ENCODE data around the gene IL16.

DNA sequence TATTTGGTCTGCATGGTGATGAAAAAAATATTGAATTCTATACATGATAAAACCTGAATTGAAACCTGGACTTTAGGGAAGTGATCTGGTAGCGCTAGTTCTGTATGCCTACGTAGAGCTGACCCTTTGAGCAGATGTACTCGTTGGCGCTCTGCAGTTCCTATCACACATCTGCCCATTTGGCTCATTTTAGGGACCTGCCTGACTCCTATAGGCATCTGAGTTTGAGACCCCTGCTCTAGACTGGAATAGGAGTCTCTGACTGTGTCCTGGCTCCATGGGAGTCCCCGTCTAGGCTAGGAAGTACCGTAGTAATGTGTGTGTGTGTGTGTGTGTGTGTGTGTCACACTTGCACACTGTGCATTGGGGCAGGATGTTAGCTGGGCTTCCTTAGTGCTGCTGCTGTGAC is 106.0 kb downstream of the IL16 start:
- TF ChIP-seq, protein P1, sequence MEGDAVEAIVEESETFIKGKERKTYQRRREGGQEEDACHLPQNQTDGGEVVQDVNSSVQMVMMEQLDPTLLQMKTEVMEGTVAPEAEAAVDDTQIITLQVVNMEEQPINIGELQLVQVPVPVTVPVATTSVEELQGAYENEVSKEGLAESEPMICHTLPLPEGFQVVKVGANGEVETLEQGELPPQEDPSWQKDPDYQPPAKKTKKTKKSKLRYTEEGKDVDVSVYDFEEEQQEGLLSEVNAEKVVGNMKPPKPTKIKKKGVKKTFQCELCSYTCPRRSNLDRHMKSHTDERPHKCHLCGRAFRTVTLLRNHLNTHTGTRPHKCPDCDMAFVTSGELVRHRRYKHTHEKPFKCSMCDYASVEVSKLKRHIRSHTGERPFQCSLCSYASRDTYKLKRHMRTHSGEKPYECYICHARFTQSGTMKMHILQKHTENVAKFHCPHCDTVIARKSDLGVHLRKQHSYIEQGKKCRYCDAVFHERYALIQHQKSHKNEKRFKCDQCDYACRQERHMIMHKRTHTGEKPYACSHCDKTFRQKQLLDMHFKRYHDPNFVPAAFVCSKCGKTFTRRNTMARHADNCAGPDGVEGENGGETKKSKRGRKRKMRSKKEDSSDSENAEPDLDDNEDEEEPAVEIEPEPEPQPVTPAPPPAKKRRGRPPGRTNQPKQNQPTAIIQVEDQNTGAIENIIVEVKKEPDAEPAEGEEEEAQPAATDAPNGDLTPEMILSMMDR (IDR thresholded peaks at IDR 0.05; ENCODE audit: insufficient read depth, low read length, poor library complexity, severe bottlenecking): no peak
- TF ChIP-seq EZH2phosphoT487 (conservative IDR thresholded peaks at IDR 0.05; ENCODE audit: low read length): no peak

Data from SU-DHL-6 (cell line).